Measurements from ENCODE around the gene HOXD12. TPM values are rescaled to one million over a fixed set of nuclear protein-coding genes. Genes with fewer than 3 reads are reported as not detected.

HOXD12 gene
- total RNA-seq, 1 donor from 2014 or later, result not detected

GRCh38 chr2:176080540-176081375 lies 18.8 kb upstream of the HOXD12 start:
- no peak for DNase-seq (ENCODE audit: low spot score)

- no peak for DNase-seq (ENCODE audit: low spot score)
Measured at GRCh38 chr2:176081376-176081836, 18.2 kb upstream of the HOXD12 start.

GRCh38 chr2:176081837-176082524 lies 17.6 kb upstream of the HOXD12 start:
- no peak for DNase-seq (ENCODE audit: low spot score)

- no peak for DNase-seq (ENCODE audit: low spot score)
Measured at GRCh38 chr2:176082525-176082823, 17.1 kb upstream of the HOXD12 start.

GRCh38 chr2:176082824-176083751 lies 16.5 kb upstream of the HOXD12 start:
- no peak for DNase-seq (ENCODE audit: low spot score)

GRCh38 chr2:176083796-176084261 lies 15.8 kb upstream of the HOXD12 start, which contains the start of gene EVX2:
Gene EVX2 (minus strand): TSS chr2:176083962. CDS start chr2:176083776, 186 bp downstream.
- no peak for DNase-seq (ENCODE audit: low spot score)

- no peak for DNase-seq (ENCODE audit: low spot score)
Measured at GRCh38 chr2:176084611-176085119, 14.9 kb upstream of the HOXD12 start.

GRCh38 chr2:176085120-176085788 lies 14.3 kb upstream of the HOXD12 start:
- DNase-seq (ENCODE audit: low spot score), result no peak

GRCh38 chr2:176085861-176086771 lies 13.5 kb upstream of the HOXD12 start:
- no peak for DNase-seq (ENCODE audit: low spot score)

GRCh38 chr2:176087330-176088047 lies 12.1 kb upstream of the HOXD12 start:
- DNase-seq (ENCODE audit: low spot score), result no peak

GRCh38 chr2:176088048-176088936 lies 11.3 kb upstream of the HOXD12 start:
- no peak for DNase-seq (ENCODE audit: low spot score)

- DNase-seq (ENCODE audit: low spot score), result no peak
Measured at GRCh38 chr2:176088937-176089842, 10.4 kb upstream of the HOXD12 start.

GRCh38 chr2:176089843-176090395 lies 9.7 kb upstream of the HOXD12 start:
- no peak for DNase-seq (ENCODE audit: low spot score)

- no peak for DNase-seq (ENCODE audit: low spot score)
Measured at GRCh38 chr2:176090862-176091261, 8.7 kb upstream of the HOXD12 start.

GRCh38 chr2:176091329-176092258 lies 8.0 kb upstream of the HOXD12 start:
- no peak for DNase-seq (ENCODE audit: low spot score)
